Esophagus muscularis mucosa (tissue), 4 donors: ENCODE measurements around the gene BFAR. TPM values are rescaled to one million over a fixed set of nuclear protein-coding genes. Genes with fewer than 3 reads are reported as not detected.
"Not testable (repeated sequence)": the region's sequence is repeated elsewhere in the genome, so short reads cannot be mapped to it uniquely, and the experiment has no call there.

Source experiments
- DNase-seq: peaks from one replicate; pipeline ENCODE4 v3.0.0-alpha.2; 2017; ENCODE audit errors: extremely low spot score
- H3K27ac ChIP-seq, 4 donors: fragments of 200-600 bp; sonication (generic); replicated peaks in 1 of 4; 1 replicate in 3 of 4; 2 replicates in 1 of 4; pipeline ENCODE4 v1.5.1; 2016 to 2019; ENCODE audit warnings: mild to moderate bottlenecking in 1 of 4
- H3K27me3 ChIP-seq, 4 donors: fragments of 200-600 bp; sonication (generic); one replicate each; pipeline versions ENCODE4 v1.5.1 to v1.6.0; 2016 to 2019
- H3K36me3 ChIP-seq, 4 donors: fragments of 200-600 bp; sonication (generic); one replicate each; pipeline ENCODE4 v1.5.1; 2016 to 2019
- H3K4me1 ChIP-seq, 4 donors: fragments of 200-600 bp; sonication (generic); one replicate each; pipeline ENCODE4 v1.5.1; 2016 to 2019
- H3K4me3 ChIP-seq, 4 donors: fragments of 200-600 bp; sonication (generic); 1 replicate in 2 of 4; 2 replicates in 2 of 4; pipeline ENCODE4 v1.5.1; 2016 to 2019; ENCODE audit warnings: mild to moderate bottlenecking in 4 of 4, moderate library complexity in 1 of 4
- H3K9me3 ChIP-seq, 4 donors: fragments of 200-600 bp; sonication (generic); 1 replicate in 3 of 4; 2 replicates in 1 of 4; pipeline ENCODE4 v1.5.1; 2016 to 2019
- CTCF ChIP-seq, 3 experiments: fragments of 200-600 bp in 2 of 3; fragments of 450-650 bp in 1 of 3; sonication (generic) in 2 of 3; IDR thresholded peaks; one replicate each; pipeline ENCODE4 v1.5.1; 2017 to 2019; ENCODE audit warnings: antibody characterized with exemption in 3 of 3, mild to moderate bottlenecking in 2 of 3, moderate library complexity in 1 of 3
- EP300 ChIP-seq: sonication (generic); formaldehyde crosslinking; IDR thresholded peaks from one replicate; pipeline ENCODE4 v1.6.1; 2017; ENCODE audit warnings: antibody characterized with exemption
- POLR2A ChIP-seq: fragments of 450-650 bp; IDR thresholded peaks from one replicate; pipeline ENCODE4 v1.6.1; 2017; ENCODE audit warnings: antibody characterized with exemption, moderate library complexity, mild to moderate bottlenecking, low read depth
- POLR2AphosphoS5 ChIP-seq, 2 donors: sonication (generic); formaldehyde crosslinking; IDR thresholded peaks; one replicate each; pipeline ENCODE4 v1.6.1; 2017; ENCODE audit warnings: antibody characterized with exemption in 2 of 2
- WGBS: methylation state at CpG from one replicate; pipeline ENCODE4 v1.1.5; 2018; 5-methylcytosine and 5-hydroxymethylcytosine counted together
- intact Hi-C: fragments of 100-400 bp; cut with DNase I; formaldehyde crosslinking; loops from one replicate; pipeline ENCODE4 v1.15.1; 2023
- total RNA-seq, 4 donors: library from RNA; depleted of rRNA; stranded (reverse); fragments of >200 nt; gene quantifications; one replicate each; pipeline versions ENCODE4 v1.1.0 to v1.2.1, GENCODE V29; 2016

Gene BFAR
- total RNA-seq, 4 donors from 2014 or later: 39.1 to 59.8 (median 54.7) TPM

GRCh38 chr16:14628806-14629611 lies 3.7 kb upstream of the BFAR start:
- H3K36me3 ChIP-seq: peaks cover 24 to 42% (median 39%) of the 10 kb centered on the region in 4 donors
- no peaks in the 10 kb centered on the region for H3K27me3 ChIP-seq
- H3K9me3 ChIP-seq: no peaks in the 10 kb centered on the region
- peak overlapping the region; percentile 88 to 94 (median 90) for H3K27ac ChIP-seq
- DNase-seq: no peak
- intact Hi-C loops: no loop called here
- no peak for TF ChIP-seq CTCF (IDR thresholded peaks at IDR 0.05)
- TF ChIP-seq POLR2A: no peak
- no peak for TF ChIP-seq POLR2AphosphoS5 (IDR thresholded peaks at IDR 0.05)
- no peak for TF ChIP-seq EP300
- H3K4me1 ChIP-seq: peaks cover 27 to 50% (median 39%) of the 10 kb centered on the region in 4 donors
- 55% methylated on average over 12 of the region's 12 CpGs for WGBS
- H3K4me3 ChIP-seq: peak overlapping the region; percentile 75 to 89 (median 83)

GRCh38 chr16:14629612-14629918 lies 3.2 kb upstream of the BFAR start:
- H3K9me3 ChIP-seq: no peaks in the 10 kb centered on the region
- intact Hi-C loops: no loop called here
- WGBS: 4% methylated on average over 16 of the region's 17 CpGs
- peak overlapping the region; percentile 75 to 89 (median 83) for H3K4me3 ChIP-seq
- peak overlapping the region; percentile 88 to 94 (median 90) for H3K27ac ChIP-seq
- peaks cover 19 to 36% (median 34%) of the 10 kb centered on the region in 4 donors for H3K36me3 ChIP-seq
- TF ChIP-seq CTCF (IDR thresholded peaks at IDR 0.05): no peak
- TF ChIP-seq EP300: no peak
- no peak for TF ChIP-seq POLR2A
- TF ChIP-seq POLR2AphosphoS5 (IDR thresholded peaks at IDR 0.05): no peak
- no peaks in the 10 kb centered on the region for H3K27me3 ChIP-seq
- no peak for DNase-seq
- peaks cover 32 to 56% (median 45%) of the 10 kb centered on the region in 4 donors for H3K4me1 ChIP-seq

- H3K27me3 ChIP-seq: no peaks in the 10 kb centered on the region
- WGBS: 12% methylated on average over 4 of the region's 51 CpGs
- H3K9me3 ChIP-seq: no peaks in the 10 kb centered on the region
- H3K36me3 ChIP-seq: peaks cover 14 to 31% (median 29%) of the 10 kb centered on the region in 4 donors
- H3K4me3 ChIP-seq: peak within 1 kb of the TSS; percentile 75 to 89 (median 83)
- peak within 1 kb of the TSS; percentile 88 to 94 (median 90) for H3K27ac ChIP-seq
- TF ChIP-seq CTCF (IDR thresholded peaks at IDR 0.05) (no peak), POLR2AphosphoS5 (IDR thresholded peaks at IDR 0.05) (peak; percentile 99), POLR2A (peak; percentile 94), EP300 (no peak)
- intact Hi-C loops: no loop called here
- peak; percentile 99 for DNase-seq
- H3K4me1 ChIP-seq: peaks cover 36 to 61% (median 50%) of the 10 kb centered on the region in 4 donors
Observed at GRCh38 chr16:14629919-14630619, 2.7 kb upstream of the BFAR start, which contains the start of gene PARN. PARN (minus strand) TSS chr16:14630260; CDS start chr16:14630125, 135 bp downstream.

GRCh38 chr16:14630620-14631330 lies 2.0 kb upstream of the BFAR start:
- H3K27me3 ChIP-seq, intact Hi-C loops, DNase-seq, H3K9me3 ChIP-seq: not testable (repeated sequence)
- H3K4me1 ChIP-seq: peaks cover 42 to 68% (median 57%) of the 10 kb centered on the region in 4 donors
- H3K4me3 ChIP-seq: peak overlapping the region; percentile 75 to 89 (median 83)
- H3K27ac ChIP-seq: peak overlapping the region; percentile 88 to 94 (median 90)
- WGBS: 82% methylated on average over 29 of the region's 29 CpGs
- peaks cover 11 to 24% (median 22%) of the 10 kb centered on the region in 4 donors for H3K36me3 ChIP-seq

GRCh38 chr16:14634389-14634725 lies 1.6 kb downstream of the BFAR start:
- no peak for DNase-seq
- no peaks in the 10 kb centered on the region for H3K9me3 ChIP-seq
- intact Hi-C loops: no loop called here
- H3K4me1 ChIP-seq: peaks cover 37 to 64% (median 58%) of the 10 kb centered on the region in 4 donors
- peak overlapping the region; percentile 73 to 96 (median 92) for H3K4me3 ChIP-seq
- peak overlapping the region; percentile 30 to 97 (median 94) for H3K27ac ChIP-seq
- 67% methylated on average over 7 of the region's 7 CpGs for WGBS
- TF ChIP-seq POLR2A (no peak), POLR2AphosphoS5 (IDR thresholded peaks at IDR 0.05) (no peak), EP300 (no peak)
- H3K27me3 ChIP-seq: no peaks in the 10 kb centered on the region
- peaks cover 6 to 15% (median 10%) of the 10 kb centered on the region in 4 donors for H3K36me3 ChIP-seq
